Heart left ventricle (tissue), 13 donors: ENCODE measurements around the gene BBOF1.

ENCODE experiments used
- POLR2A ChIP-seq, 2 donors: fragments of 450-650 bp; IDR thresholded peaks; one replicate each; pipeline ENCODE4 v1.6.1; 2017; ENCODE audit warnings: antibody characterized with exemption in 2 of 2, mild to moderate bottlenecking in 2 of 2, moderate library complexity in 2 of 2
- TF ChIP-seq, protein P1 (sequence below), 12 donors: fragments of 200-600 bp; sonication (generic) in 4 of 12; IDR thresholded peaks; one replicate each; pipeline versions ENCODE4 v1.5.0 to v1.8.0; 2018 to 2022; ENCODE audit warnings: antibody characterized with exemption in 12 of 12, mild to moderate bottlenecking in 5 of 12
- donor health status: ischemic (EF 13 %, LVEDD 7.1; RV severe dilation, severe dysfunction).
- donor health status: DM: no; HTN: yes; CAD: no.
- donor health status: DM: no; HTN: no; CAD: no.
- donor health status: ischemic (EF 25% LVEDD 6.9; RV normal size, moderate dysfunction).
- donor health status: ischemic (EF 25% LVEDD 5.7; RV mildly dilated, moderate dysfunction).
- donor health status: ischemic (EF 35%, LVEDD 5.7; RV mildly dilated, moderate dysfunction).
- donor health status: nonischemic (EF 11% LVEDD 7.7; RV severe dilation, severe dysfunction).
- donor health status: DM: yes; HTN: yes; CAD: no.
- donor health status: PGD.
- donor health status: ischemic (EF 29% LVEDD 5.4; RV normal size, mild dysfunction).
- donor health status: nonischemic (EF 23%, LVEDD 6.1; RV moderate dilation, normal function).

DNA sequence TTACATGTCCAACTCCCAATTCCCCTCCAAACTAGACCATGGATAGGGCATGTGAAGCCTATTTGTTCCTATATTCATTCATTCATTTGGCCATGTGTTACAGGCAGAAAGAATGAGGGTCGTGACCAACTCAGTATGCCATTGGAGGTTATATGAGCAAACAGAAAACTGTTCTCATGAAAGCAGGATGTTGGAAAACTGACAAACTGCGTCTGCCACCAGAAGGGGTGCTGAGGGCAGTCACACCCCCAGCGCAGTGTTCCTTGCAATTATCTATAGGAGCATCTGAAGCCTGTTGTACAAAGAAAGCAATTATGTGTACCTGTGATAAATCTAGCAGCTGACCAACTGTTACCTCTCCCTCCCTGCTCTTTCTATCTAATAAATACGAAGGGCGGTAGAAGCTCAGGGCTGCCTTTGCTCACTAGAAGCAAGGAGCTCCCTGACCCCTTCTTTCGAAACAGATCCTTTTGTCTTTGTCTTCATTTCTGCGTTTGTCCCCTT, 21.2 kb upstream of the BBOF1 start:
- no peak for TF ChIP-seq POLR2A (IDR thresholded peaks at IDR 0.05)
- TF ChIP-seq, protein P1, sequence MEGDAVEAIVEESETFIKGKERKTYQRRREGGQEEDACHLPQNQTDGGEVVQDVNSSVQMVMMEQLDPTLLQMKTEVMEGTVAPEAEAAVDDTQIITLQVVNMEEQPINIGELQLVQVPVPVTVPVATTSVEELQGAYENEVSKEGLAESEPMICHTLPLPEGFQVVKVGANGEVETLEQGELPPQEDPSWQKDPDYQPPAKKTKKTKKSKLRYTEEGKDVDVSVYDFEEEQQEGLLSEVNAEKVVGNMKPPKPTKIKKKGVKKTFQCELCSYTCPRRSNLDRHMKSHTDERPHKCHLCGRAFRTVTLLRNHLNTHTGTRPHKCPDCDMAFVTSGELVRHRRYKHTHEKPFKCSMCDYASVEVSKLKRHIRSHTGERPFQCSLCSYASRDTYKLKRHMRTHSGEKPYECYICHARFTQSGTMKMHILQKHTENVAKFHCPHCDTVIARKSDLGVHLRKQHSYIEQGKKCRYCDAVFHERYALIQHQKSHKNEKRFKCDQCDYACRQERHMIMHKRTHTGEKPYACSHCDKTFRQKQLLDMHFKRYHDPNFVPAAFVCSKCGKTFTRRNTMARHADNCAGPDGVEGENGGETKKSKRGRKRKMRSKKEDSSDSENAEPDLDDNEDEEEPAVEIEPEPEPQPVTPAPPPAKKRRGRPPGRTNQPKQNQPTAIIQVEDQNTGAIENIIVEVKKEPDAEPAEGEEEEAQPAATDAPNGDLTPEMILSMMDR (IDR thresholded peaks at IDR 0.05): no peak
